ENCODE data around the gene CABLES2.

- TF ChIP-seq CTCF (IDR thresholded peaks at IDR 0.05) (no peak), POLR2A (IDR thresholded peaks at IDR 0.05) (no peak)
Observed at GRCh38 chr20:62420846-62421715, 14.0 kb upstream of the CABLES2 start.
